PC-3 (cell line): ENCODE results near the gene FAM135A. TPM values are rescaled to one million over a fixed set of nuclear protein-coding genes. Genes with fewer than 3 reads are reported as not detected.
"Not testable (repeated sequence)": the region's sequence is repeated elsewhere in the genome, so short reads cannot be mapped to it uniquely, and the experiment has no call there.

Experiments used
- ATAC-seq: fragments of 200-7000 bp; cut with Tn5 transposase; 2 replicates; pipeline ENCODE4 v1.9.1; 2020; ENCODE audit warnings: mild to moderate bottlenecking, moderate library complexity
- BruUV-seq: library from RNA; stranded (reverse); fragments of 400-500 nt; replicated peaks from 2 replicates; lab custom pipeline; 2021; lab: Mats Ljungman, UMichigan
- CTCF ChIA-PET: fragments of 300-600 bp; sonication (Branson Sonifier 250); formaldehyde crosslinking; loops from one replicate; lab custom pipeline; 2022; ENCODE audit warnings: antibody characterized with exemption; lab: Charles Lee
- POLR2A ChIA-PET: fragments of 300-600 bp; sonication (Branson Sonifier 250); formaldehyde crosslinking; loops from one replicate; lab custom pipeline; 2022; ENCODE audit warnings: antibody characterized with exemption; ENCODE audit not compliant: unreplicated experiment; lab: Charles Lee
- DNase-seq: peaks from one replicate; pipeline ENCODE4 v3.0.0-alpha.2; 2015
- H2AFZ ChIP-seq: fragments of 300-600 bp; sonication (generic); 2 replicates; pipeline ENCODE4 v1.6.0; 2016; ENCODE audit warnings: antibody characterized with exemption, low read length
- H3F3A ChIP-seq: fragments of 300-600 bp; sonication (generic); one replicate; pipeline ENCODE4 v1.6.0; 2017; ENCODE audit warnings: antibody characterized with exemption, low read length, control low read depth, mild to moderate bottlenecking; ENCODE audit not compliant: unreplicated experiment
- H3K27ac ChIP-seq: fragments of 300-600 bp; sonication (generic); 2 replicates; pipeline ENCODE4 v1.5.1; 2016; ENCODE audit warnings: mild to moderate bottlenecking, low read length
- H3K27me3 ChIP-seq: fragments of 300-600 bp; sonication (generic); 2 replicates; pipeline ENCODE4 v1.6.1; 2016; ENCODE audit warnings: low read length, mixed read lengths
- H3K36me3 ChIP-seq: fragments of 300-600 bp; sonication (generic); 2 replicates; pipeline ENCODE4 v1.6.1; 2016; ENCODE audit warnings: low read depth, mixed run types, low read length, mixed read lengths
- H3K4me1 ChIP-seq: fragments of 300-600 bp; sonication (generic); 2 replicates; pipeline ENCODE4 v1.5.1; 2016; ENCODE audit warnings: low read length; ENCODE audit not compliant: insufficient read depth
- H3K4me2 ChIP-seq: fragments of 300-600 bp; sonication (generic); 2 replicates; pipeline ENCODE4 v1.6.0; 2016; ENCODE audit warnings: low read length
- H3K4me3 ChIP-seq: fragments of 300-600 bp; sonication (generic); 2 replicates; pipeline ENCODE4 v1.5.1; 2016; ENCODE audit warnings: mild to moderate bottlenecking, low read length, mixed read lengths
- H3K79me2 ChIP-seq: fragments of 300-600 bp; sonication (generic); 2 replicates; pipeline ENCODE4 v1.6.1; 2017; ENCODE audit warnings: low read length, mixed read lengths
- H3K9ac ChIP-seq: fragments of 300-600 bp; sonication (generic); 2 replicates; pipeline ENCODE4 v1.6.0; 2016; ENCODE audit warnings: mild to moderate bottlenecking, low read length
- H3K9me2 ChIP-seq: fragments of 300-600 bp; sonication (generic); replicated peaks from 2 replicates; pipeline ENCODE4 v1.6.1; 2016; ENCODE audit warnings: mixed run types, low read length, mixed read lengths
- H3K9me3 ChIP-seq: fragments of 300-600 bp; sonication (generic); 2 replicates; pipeline ENCODE4 v1.6.1; 2016; ENCODE audit warnings: low read length, mixed read lengths
- H4K20me1 ChIP-seq: fragments of 300-600 bp; sonication (generic); 2 replicates; pipeline ENCODE4 v1.6.1; 2016; ENCODE audit warnings: low read length, mixed read lengths
- EZH2 ChIP-seq: fragments of 300-600 bp; sonication (generic); IDR thresholded peaks from one replicate; pipeline ENCODE4 v1.6.1; 2017; ENCODE audit warnings: antibody characterized with exemption, mild to moderate bottlenecking, low read length; ENCODE audit not compliant: unreplicated experiment
- EZH2phosphoT487 ChIP-seq: fragments of 300-600 bp; sonication (generic); IDR thresholded peaks from 2 replicates; pipeline ENCODE4 v1.6.1; 2018; ENCODE audit warnings: mild to moderate bottlenecking, antibody characterized with exemption, low read length, borderline replicate concordance
- intact Hi-C: fragments of 100-400 bp; cut with micrococcal nuclease; formaldehyde crosslinking; loops from 2 replicates; pipeline ENCODE4 v1.9.0; 2023
- total RNA-seq: library from RNA; depleted of rRNA; stranded (reverse); fragments of >200 nt; gene quantifications from 2 replicates; pipeline ENCODE4 v1.2.3, GENCODE V29; 2014; rRNA removed
- TF ChIP-seq, protein P1 (sequence below): fragments of 300-600 bp; sonication (generic); conservative IDR thresholded peaks from 2 replicates; pipeline ENCODE4 v1.5.1; 2017; ENCODE audit warnings: antibody characterized with exemption, low read depth, mild to moderate bottlenecking, low read length

The FAM135A gene
- total RNA-seq, 1 experiment from 2014 or later = 18.1 TPM

DNA sequence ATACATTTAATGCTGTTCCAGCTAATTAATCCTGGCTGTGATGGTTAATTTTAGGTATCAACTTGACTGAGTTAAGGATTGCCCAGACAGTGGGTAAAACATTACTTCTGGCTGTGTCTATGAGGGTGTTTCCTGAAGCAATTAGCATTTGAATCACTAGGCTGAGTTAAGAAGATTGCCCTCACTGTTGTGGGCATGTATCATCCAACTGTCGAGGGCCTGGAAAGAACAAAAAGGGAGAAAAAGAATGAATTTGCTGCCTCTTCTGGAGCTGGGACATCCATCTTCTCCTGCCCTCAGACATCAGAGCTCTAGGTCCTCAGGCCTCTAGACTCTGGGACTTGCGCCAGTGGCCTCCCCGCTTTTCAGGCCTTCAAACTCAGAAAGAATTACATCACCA lies 187.7 kb downstream of the FAM135A start:
- no peak for ATAC-seq
- no peak overlapping the region for H2AFZ ChIP-seq
- CTCF ChIA-PET = no interaction called here

DNA sequence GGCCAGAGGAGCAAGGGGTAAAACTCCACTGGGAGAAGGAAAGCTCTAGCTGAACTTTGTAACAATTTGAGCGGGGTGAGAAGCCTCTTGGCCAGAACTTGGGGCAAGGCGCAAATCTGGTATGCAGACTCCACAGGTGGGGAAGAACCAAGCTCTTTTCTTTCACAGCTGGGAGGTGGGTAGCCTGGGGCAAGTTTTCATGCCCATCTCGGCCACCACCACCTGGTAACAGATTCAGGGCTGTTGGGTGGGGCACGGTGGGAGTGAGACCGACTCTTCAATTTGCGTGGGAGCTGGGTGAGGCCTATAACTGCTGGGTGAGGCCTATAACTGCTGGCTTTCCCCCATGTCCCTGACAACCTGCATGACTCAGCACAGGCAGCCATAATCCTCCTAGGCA lies 190.9 kb downstream of the FAM135A start:
- ATAC-seq (no peak), DNase-seq (no peak)
- H3K9me2 ChIP-seq = no peaks in the 10 kb centered on the region
- H3F3A ChIP-seq = no peaks in the 10 kb centered on the region
- no peak overlapping the region for H3K4me2 ChIP-seq
- H3K36me3 ChIP-seq = no peaks in the 10 kb centered on the region
- H3K27me3 ChIP-seq = no peaks in the 10 kb centered on the region
- H3K4me1 ChIP-seq = no peaks in the 10 kb centered on the region
- no peak overlapping the region for H2AFZ ChIP-seq
- H3K9me3 ChIP-seq = no peaks in the 10 kb centered on the region
- no peak for TF ChIP-seq EZH2phosphoT487
- TF ChIP-seq EZH2 = no peak
- TF ChIP-seq, protein P1, sequence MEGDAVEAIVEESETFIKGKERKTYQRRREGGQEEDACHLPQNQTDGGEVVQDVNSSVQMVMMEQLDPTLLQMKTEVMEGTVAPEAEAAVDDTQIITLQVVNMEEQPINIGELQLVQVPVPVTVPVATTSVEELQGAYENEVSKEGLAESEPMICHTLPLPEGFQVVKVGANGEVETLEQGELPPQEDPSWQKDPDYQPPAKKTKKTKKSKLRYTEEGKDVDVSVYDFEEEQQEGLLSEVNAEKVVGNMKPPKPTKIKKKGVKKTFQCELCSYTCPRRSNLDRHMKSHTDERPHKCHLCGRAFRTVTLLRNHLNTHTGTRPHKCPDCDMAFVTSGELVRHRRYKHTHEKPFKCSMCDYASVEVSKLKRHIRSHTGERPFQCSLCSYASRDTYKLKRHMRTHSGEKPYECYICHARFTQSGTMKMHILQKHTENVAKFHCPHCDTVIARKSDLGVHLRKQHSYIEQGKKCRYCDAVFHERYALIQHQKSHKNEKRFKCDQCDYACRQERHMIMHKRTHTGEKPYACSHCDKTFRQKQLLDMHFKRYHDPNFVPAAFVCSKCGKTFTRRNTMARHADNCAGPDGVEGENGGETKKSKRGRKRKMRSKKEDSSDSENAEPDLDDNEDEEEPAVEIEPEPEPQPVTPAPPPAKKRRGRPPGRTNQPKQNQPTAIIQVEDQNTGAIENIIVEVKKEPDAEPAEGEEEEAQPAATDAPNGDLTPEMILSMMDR = no peak
- CTCF ChIA-PET = no interaction called here
- no peak overlapping the region for H3K27ac ChIP-seq
- H3K9ac ChIP-seq = no peak overlapping the region
- intact Hi-C loops = no loop called here
- H3K79me2 ChIP-seq = no peaks in the 10 kb centered on the region
- H4K20me1 ChIP-seq = no peaks in the 10 kb centered on the region
- H3K4me3 ChIP-seq = no peak overlapping the region
- POLR2A ChIA-PET = no interaction called here
- no TSS peak for BruUV-seq

More for the DNA sequence above, 187.7 kb downstream of the FAM135A start:
- H3K4me2 ChIP-seq = no peak overlapping the region
- intact Hi-C loops = no loop called here
- TF ChIP-seq EZH2 = no peak
- H4K20me1 ChIP-seq = no peaks in the 10 kb centered on the region
- no TSS peak for BruUV-seq
- no peaks in the 10 kb centered on the region for H3K36me3 ChIP-seq
- no peaks in the 10 kb centered on the region for H3K79me2 ChIP-seq
- H3F3A ChIP-seq = no peaks in the 10 kb centered on the region
- no peaks in the 10 kb centered on the region for H3K9me3 ChIP-seq
- H3K9me2 ChIP-seq = no peaks in the 10 kb centered on the region
- no peak overlapping the region for H3K27ac ChIP-seq
- no peak overlapping the region for H3K9ac ChIP-seq
- POLR2A ChIA-PET = no interaction called here
- no peak for DNase-seq
- H3K4me3 ChIP-seq = no peak overlapping the region
- H3K27me3 ChIP-seq = no peaks in the 10 kb centered on the region
- no peaks in the 10 kb centered on the region for H3K4me1 ChIP-seq

DNA sequence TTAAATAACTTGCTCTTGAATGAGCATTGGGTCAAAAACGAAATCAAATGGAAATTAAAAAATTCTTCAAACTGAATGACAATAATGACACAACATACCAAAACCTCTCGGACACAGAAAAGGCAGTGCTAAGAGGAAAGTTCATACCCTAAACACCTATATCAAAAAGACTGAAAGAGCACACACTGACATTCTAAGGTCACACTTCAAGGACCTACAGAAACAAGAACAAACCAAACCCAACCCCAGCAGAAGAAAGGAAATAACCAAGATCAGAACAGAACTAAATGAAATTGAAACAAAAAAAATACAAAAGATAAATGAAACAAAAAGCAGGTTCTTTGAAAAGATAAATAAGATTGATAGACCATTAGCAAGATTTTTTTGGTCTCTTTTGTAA lies 194.1 kb downstream of the FAM135A start:
- intact Hi-C loops, ATAC-seq: not testable (repeated sequence)

DNA sequence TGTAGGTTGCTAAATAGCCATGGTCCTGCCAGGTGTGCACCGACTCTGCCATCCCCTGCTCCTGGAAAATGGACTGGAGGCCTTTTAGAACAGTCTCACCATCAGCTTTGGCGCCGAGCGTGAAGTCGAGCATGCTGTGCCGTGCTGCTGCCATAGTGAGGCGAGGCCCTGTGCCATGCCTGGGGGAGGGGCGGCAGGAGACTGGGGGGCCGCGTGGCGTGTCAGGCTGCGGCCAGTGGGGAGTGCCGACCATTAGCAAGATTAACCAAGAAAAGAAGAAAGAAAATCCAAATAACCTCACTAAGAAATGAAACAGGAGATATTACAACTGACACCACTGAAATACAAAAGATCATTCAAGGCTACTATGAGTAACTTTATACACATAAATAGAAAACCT lies 195.9 kb downstream of the FAM135A start:
- H3K27ac ChIP-seq, H3K79me2 ChIP-seq, H3K9me3 ChIP-seq, H3F3A ChIP-seq, H3K4me3 ChIP-seq, H3K4me1 ChIP-seq, POLR2A ChIA-PET, ATAC-seq, H3K27me3 ChIP-seq, DNase-seq, BruUV-seq, H2AFZ ChIP-seq, H4K20me1 ChIP-seq, H3K9ac ChIP-seq, H3K9me2 ChIP-seq, H3K36me3 ChIP-seq, CTCF ChIA-PET, intact Hi-C loops, H3K4me2 ChIP-seq: not testable (repeated sequence)

More for the DNA sequence above, 194.1 kb downstream of the FAM135A start:
- H3F3A ChIP-seq, H4K20me1 ChIP-seq, H3K27me3 ChIP-seq, H3K9me3 ChIP-seq, H3K27ac ChIP-seq, H3K36me3 ChIP-seq, H3K79me2 ChIP-seq, H2AFZ ChIP-seq, H3K4me1 ChIP-seq, H3K9ac ChIP-seq, BruUV-seq, CTCF ChIA-PET, H3K4me2 ChIP-seq, H3K4me3 ChIP-seq, POLR2A ChIA-PET, DNase-seq, H3K9me2 ChIP-seq: not testable (repeated sequence)

Other genes with a start within 250 kb of the FAM135A start
- gene COL9A1, start 110.4 kb upstream of the FAM135A start, total RNA-seq = not detected in 2 replicates
- 1.5 and 6.2 TPM in 2 replicates for gene SDHAF4, start 153.4 kb downstream of the FAM135A start, total RNA-seq